CD4-positive, CD25-positive, alpha-beta regulatory T cell (primary cell): ENCODE measurements around the gene CLEC10A. TPM values are rescaled to one million over a fixed set of nuclear protein-coding genes. Genes with fewer than 3 reads are reported as not detected.
"Not testable (repeated sequence)": the region's sequence is repeated elsewhere in the genome, so short reads cannot be mapped to it uniquely, and the experiment has no call there.

Experiments
- ATAC-seq, 2 donors: fragments of 150-1000 bp; cut with Tn5 transposase; one replicate each; pipeline ENCODE4 v1.10.0; 2021; ENCODE audit warnings: low read depth in 2 of 2, moderate number of reproducible peaks in 2 of 2, moderate library complexity in 1 of 2
- DNase-seq, 3 donors: peaks; one replicate each; pipeline versions ENCODE4 v3.0.0 to v3.0.0-alpha.2; 2012 to 2022; ENCODE audit warnings: mixed read lengths in 1 of 3
- H3K27ac ChIP-seq: one replicate; pipeline ENCODE4 v1.7.0; 2013; ENCODE audit warnings: mild to moderate bottlenecking, low read length; ENCODE audit not compliant: insufficient read depth, poor library complexity, severe bottlenecking
- H3K27me3 ChIP-seq: one replicate; pipeline ENCODE4 v1.7.0; 2013; ENCODE audit warnings: low read length; ENCODE audit not compliant: control insufficient read depth, insufficient read depth
- H3K36me3 ChIP-seq: one replicate; pipeline ENCODE4 v1.7.0; 2013; ENCODE audit warnings: mild to moderate bottlenecking, low read length, moderate library complexity; ENCODE audit not compliant: control insufficient read depth, insufficient read depth
- H3K4me1 ChIP-seq: 2 replicates; pipeline ENCODE4 v1.7.0; 2013; ENCODE audit warnings: mild to moderate bottlenecking, low read length; ENCODE audit not compliant: insufficient read depth, control insufficient read depth, poor library complexity, severe bottlenecking
- H3K4me3 ChIP-seq: one replicate; pipeline ENCODE4 v1.7.0; 2013; ENCODE audit warnings: low read depth, mild to moderate bottlenecking, low read length, moderate library complexity
- H3K9me3 ChIP-seq, 2 experiments: 1 replicate in 1 of 2; 2 replicates in 1 of 2; pipeline ENCODE4 v1.7.0; 2013; ENCODE audit warnings: low read length in 2 of 2, mild to moderate bottlenecking in 1 of 2, moderate library complexity in 1 of 2; ENCODE audit not compliant: control insufficient read depth in 2 of 2
- H3K27ac Mint-ChIP-seq, 3 donors: one replicate each; pipeline ENCODE4 v1.8.0; 2020 to 2022; ENCODE audit warnings: mild to moderate bottlenecking in 3 of 3, mixed read lengths in 3 of 3, moderate library complexity in 2 of 3
- H3K27me3 Mint-ChIP-seq: one replicate; pipeline ENCODE4 v1.8.0; 2022; ENCODE audit warnings: mild to moderate bottlenecking, mixed read lengths
- H3K36me3 Mint-ChIP-seq: one replicate; pipeline ENCODE4 v1.8.0; 2020; ENCODE audit warnings: mixed read lengths
- H3K4me1 Mint-ChIP-seq, 4 donors: one replicate each; pipeline ENCODE4 v1.8.0; 2020 to 2022; ENCODE audit warnings: mixed read lengths in 4 of 4, mild to moderate bottlenecking in 1 of 4
- H3K4me3 Mint-ChIP-seq, 4 donors: one replicate each; pipeline ENCODE4 v1.8.0; 2020 to 2022; ENCODE audit warnings: mild to moderate bottlenecking in 4 of 4, mixed read lengths in 4 of 4, moderate library complexity in 3 of 4
- H3K9me3 Mint-ChIP-seq, 7 donors: one replicate each; pipeline ENCODE4 v1.8.0; 2020 to 2022; ENCODE audit warnings: mixed read lengths in 7 of 7, mild to moderate bottlenecking in 3 of 7, moderate library complexity in 2 of 7
- polyA plus RNA-seq, 4 donors: library from polyadenylated mRNA; unstranded; fragments of 300-500 nt; fragmentation: Illumina TruSeq; gene quantifications; one replicate each; pipeline ENCODE4 v1.2.3, GENCODE V29; 2021
- total RNA-seq: library from RNA; stranded (reverse); gene quantifications from one replicate; pipeline ENCODE4 v1.2.3, GENCODE V29; 2022

Gene CLEC10A, protein sequence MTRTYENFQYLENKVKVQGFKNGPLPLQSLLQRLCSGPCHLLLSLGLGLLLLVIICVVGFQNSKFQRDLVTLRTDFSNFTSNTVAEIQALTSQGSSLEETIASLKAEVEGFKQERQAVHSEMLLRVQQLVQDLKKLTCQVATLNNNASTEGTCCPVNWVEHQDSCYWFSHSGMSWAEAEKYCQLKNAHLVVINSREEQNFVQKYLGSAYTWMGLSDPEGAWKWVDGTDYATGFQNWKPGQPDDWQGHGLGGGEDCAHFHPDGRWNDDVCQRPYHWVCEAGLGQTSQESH
- total RNA-seq (not detected), polyA plus RNA-seq (not detected)

DNA sequence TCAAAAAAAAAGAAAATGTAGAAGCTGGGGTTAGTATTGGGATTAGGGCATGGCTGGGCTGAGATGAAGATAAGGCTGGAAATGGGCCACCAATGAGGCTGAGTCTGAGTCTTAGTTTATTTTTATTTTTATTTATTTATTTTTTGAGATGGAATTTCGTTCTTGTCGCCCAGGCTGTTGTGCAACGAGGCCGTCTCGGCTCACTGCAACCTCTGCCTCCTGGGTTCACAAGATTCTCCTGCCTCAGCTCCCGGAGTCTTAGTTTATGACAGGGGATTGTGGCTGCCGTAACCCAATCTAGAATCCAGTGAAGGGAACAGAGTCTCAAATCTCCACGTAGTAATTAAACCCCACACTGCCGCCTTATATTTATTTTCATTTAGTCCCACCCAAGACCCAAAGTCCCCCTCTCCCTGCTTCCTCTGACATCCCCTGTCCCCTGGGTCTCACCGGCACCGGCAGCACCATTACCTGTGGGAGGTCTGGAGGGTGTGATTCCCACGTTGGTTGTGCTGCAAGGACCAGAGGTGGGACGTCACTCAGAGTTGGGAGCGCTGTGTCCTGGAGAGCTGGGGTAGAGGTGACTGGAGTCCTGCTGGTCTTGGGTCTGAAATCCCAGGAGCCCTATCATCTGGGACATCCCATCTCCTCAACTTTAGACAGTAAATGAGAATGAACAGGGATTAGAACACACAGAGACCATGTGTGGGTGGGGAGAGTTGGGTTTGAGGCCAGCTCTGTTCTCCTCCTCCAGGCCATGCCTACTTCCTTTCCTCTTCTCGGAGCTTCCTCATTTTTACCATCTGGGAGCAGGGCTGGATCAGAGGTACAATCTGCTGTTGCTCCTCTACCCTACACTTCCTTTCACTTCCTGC, at the start of gene CLEC10A:
CLEC10A (minus strand) TSS at position 671 of the 875 bp plus-strand sequence. CDS start 1,439 bp downstream, outside the sequence.
- no peak within 1 kb of the TSS for H3K4me3 Mint-ChIP-seq
- peaks cover 12% of the 10 kb centered on the region for H3K4me1 ChIP-seq
- no peaks in the 10 kb centered on the region for H3K9me3 Mint-ChIP-seq
- H3K9me3 ChIP-seq, result no peaks in the 10 kb centered on the region
- H3K4me1 Mint-ChIP-seq, result peaks cover 0 to 24% (median 12%) of the 10 kb centered on the region in 4 donors
- H3K27ac ChIP-seq, result no peak within 1 kb of the TSS
- no peak within 1 kb of the TSS for H3K27ac Mint-ChIP-seq
- DNase-seq, result no peak
- ATAC-seq, result no peak
- no peaks in the 10 kb centered on the region for H3K36me3 Mint-ChIP-seq
- peaks cover 24% of the 10 kb centered on the region for H3K27me3 Mint-ChIP-seq
- peaks cover 4% of the 10 kb centered on the region for H3K27me3 ChIP-seq
- no peak within 1 kb of the TSS for H3K4me3 ChIP-seq
- no peaks in the 10 kb centered on the region for H3K36me3 ChIP-seq

DNA sequence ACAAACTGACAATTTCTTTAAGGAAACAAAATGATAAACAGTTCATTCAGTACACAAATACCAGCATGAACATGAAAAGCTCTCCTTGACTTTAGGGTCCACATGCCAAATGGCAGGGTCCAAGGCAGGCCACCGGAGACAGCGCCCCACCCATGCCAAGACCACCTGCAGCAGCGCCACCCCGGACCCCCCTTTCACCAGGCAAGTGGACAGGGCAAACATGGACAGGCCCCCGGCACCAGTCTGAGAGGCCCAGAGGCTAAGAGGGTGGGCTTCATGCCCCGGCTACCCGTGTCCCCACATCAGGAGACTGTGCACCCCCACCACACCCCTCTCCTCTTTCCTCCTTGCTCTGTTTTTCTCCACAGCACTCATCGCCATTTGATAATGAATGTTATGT, 49.3 kb upstream of the CLEC10A start:
- no peaks in the 10 kb centered on the region for H3K9me3 Mint-ChIP-seq
- no peaks in the 10 kb centered on the region for H3K36me3 ChIP-seq
- H3K4me3 Mint-ChIP-seq, result no peak overlapping the region
- no peak overlapping the region for H3K27ac ChIP-seq
- H3K4me1 Mint-ChIP-seq, result peaks cover 0 to 20% (median 8%) of the 10 kb centered on the region in 4 donors
- ATAC-seq (no peak), DNase-seq (no peak)
- peaks cover 9% of the 10 kb centered on the region for H3K4me1 ChIP-seq
- no peaks in the 10 kb centered on the region for H3K36me3 Mint-ChIP-seq
- H3K27ac Mint-ChIP-seq, result peak overlapping the region in 2 of 3 donors; percentile 55 to 56
- no peaks in the 10 kb centered on the region for H3K27me3 ChIP-seq
- H3K27me3 Mint-ChIP-seq, result no peaks in the 10 kb centered on the region
- H3K4me3 ChIP-seq, result no peak overlapping the region
- H3K9me3 ChIP-seq, result no peaks in the 10 kb centered on the region

DNA sequence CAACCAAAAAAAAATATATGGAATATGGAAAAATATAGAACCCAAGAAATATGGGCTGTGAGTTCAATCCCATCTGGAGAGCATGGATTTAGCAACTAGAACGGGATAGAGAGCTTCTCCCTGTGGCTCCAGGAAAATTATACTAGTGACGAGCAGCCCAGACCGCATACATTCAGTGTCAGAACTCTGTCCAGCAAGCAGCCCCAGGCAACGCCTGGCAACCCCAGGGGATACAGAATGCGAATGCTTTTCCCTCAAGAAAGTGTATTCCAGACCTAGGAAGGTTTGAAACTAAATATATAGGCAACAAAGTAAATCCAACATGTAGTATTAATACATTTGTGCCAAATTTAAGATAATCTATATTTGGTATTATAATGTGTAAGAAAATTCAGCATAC, 48.1 kb upstream of the CLEC10A start:
- Histone ChIP-seq H3K9me3 (no peaks in the 10 kb centered on the region), H3K27me3 (no peaks in the 10 kb centered on the region), H3K36me3 (no peaks in the 10 kb centered on the region), H3K27ac (no peak overlapping the region), H3K4me1 (peaks cover 2% of the 10 kb centered on the region), H3K4me3 (no peak overlapping the region)
- Mint-ChIP-seq H3K27ac (no peak overlapping the region), H3K27me3 (peaks cover 7% of the 10 kb centered on the region), H3K36me3 (no peaks in the 10 kb centered on the region), H3K4me3 (no peak overlapping the region), H3K9me3 (no peaks in the 10 kb centered on the region), H3K4me1 (peaks cover 0 to 14% (median 5%) of the 10 kb centered on the region in 4 donors)
- ATAC-seq, result no peak
- no peak for DNase-seq

DNA sequence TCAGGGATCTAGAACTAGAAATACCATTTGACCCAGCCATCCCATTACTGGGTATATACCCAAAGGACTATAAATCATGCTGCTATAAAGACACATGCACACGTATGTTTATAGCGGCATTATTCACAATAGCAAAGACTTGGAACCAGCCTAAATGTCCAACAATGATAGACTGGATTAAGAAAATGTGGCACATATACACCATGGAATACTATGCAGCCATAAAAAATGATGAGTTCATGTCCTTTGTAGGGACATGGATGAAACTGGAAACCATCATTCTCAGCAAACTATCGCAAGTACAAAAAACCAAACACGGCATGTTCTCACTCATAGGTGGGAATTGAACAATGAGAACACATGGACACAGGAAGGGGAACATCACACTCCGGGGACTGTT, 47.5 kb upstream of the CLEC10A start:
- H3K9me3 Mint-ChIP-seq, H3K36me3 ChIP-seq, H3K4me1 Mint-ChIP-seq: not testable (repeated sequence)

DNA sequence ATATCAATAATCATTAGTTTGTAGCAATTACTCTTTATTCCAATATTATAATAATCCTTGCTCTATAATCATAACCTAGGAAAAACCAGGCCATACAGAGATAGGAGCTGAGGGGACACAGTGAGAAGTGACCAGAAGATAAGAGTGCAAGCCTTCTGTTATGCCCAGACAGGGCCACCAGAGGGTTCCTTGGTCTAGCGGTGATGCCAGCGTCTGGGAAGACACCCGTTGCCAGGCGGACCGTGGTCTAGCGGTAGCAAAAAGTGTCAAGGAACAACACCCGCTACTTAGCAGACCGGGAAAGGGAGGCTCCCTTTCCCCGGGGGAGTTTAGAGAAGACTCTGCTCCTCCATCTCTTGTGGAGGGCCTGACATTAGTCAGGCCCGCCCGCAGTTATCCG, 46.3 kb upstream of the CLEC10A start:
- not testable (repeated sequence) for H3K36me3 ChIP-seq, H3K4me1 Mint-ChIP-seq, H3K36me3 Mint-ChIP-seq, DNase-seq, H3K27me3 ChIP-seq, H3K4me3 Mint-ChIP-seq, H3K4me1 ChIP-seq, H3K4me3 ChIP-seq, H3K27ac ChIP-seq, H3K9me3 Mint-ChIP-seq, ATAC-seq, H3K9me3 ChIP-seq, H3K27ac Mint-ChIP-seq
- peaks cover 14% of the 10 kb centered on the region for H3K27me3 Mint-ChIP-seq

More for the DNA sequence above, 47.5 kb upstream of the CLEC10A start:
- not testable (repeated sequence) for H3K27ac Mint-ChIP-seq, H3K4me3 ChIP-seq, DNase-seq, H3K4me3 Mint-ChIP-seq, H3K27me3 Mint-ChIP-seq, H3K9me3 ChIP-seq, H3K27ac ChIP-seq, H3K36me3 Mint-ChIP-seq, H3K27me3 ChIP-seq, ATAC-seq, H3K4me1 ChIP-seq

DNA sequence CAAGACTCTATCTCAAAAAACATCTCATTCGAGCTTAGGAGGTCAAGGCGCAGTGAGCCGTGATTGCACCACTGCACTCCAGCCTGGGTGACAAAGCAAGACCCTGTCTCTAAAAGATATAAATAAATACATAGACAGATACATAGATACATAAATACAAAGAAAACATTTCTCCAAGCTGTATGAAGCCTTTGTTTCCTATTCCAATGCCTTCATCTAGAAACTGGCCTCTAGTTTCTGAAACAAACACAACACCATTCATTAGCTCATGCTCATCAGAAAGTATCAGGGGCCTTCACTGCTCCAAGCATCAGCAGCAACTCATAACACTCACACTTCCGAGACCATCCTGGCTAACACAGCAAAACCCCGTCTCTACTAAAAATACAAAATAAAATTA, 44.9 kb upstream of the CLEC10A start:
- Histone ChIP-seq H3K4me1 (no peaks in the 10 kb centered on the region), H3K36me3 (no peaks in the 10 kb centered on the region), H3K9me3 (no peaks in the 10 kb centered on the region), H3K27me3 (peaks cover 3% of the 10 kb centered on the region), H3K4me3 (no peak overlapping the region), H3K27ac (no peak overlapping the region)
- Mint-ChIP-seq H3K9me3 (no peaks in the 10 kb centered on the region), H3K36me3 (no peaks in the 10 kb centered on the region), H3K27me3 (peaks cover 29% of the 10 kb centered on the region), H3K27ac (no peak overlapping the region), H3K4me1 (peaks cover 0 to 2% (median 0%) of the 10 kb centered on the region in 4 donors), H3K4me3 (no peak overlapping the region)
- ATAC-seq (no peak), DNase-seq (no peak)

DNA sequence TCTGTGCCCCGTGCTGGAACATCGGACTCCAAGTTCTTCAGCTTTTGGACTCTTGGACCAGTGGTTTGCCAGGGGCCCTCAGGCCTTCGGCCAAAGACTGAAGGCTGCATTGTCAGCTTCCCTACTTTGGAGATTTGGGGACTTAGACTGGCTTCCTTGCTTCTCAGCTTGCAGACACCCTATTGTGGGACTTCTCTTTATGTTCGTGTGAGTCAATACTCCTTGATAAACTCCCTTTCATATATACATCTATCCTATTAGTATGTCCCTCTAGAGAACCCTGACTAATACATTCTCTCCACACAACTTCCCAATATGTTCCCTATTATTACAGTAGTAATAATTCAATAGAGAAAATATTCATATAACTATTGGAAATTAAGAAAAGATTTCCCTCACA, 43.8 kb upstream of the CLEC10A start:
- H3K27ac Mint-ChIP-seq, result peak overlapping the region in 1 of 3 donors; percentile 9
- no peak for DNase-seq
- peaks cover 0 to 2% (median 0%) of the 10 kb centered on the region in 4 donors for H3K4me1 Mint-ChIP-seq
- Histone ChIP-seq H3K9me3 (no peaks in the 10 kb centered on the region), H3K4me3 (no peak overlapping the region), H3K27ac (no peak overlapping the region), H3K36me3 (no peaks in the 10 kb centered on the region), H3K4me1 (no peaks in the 10 kb centered on the region), H3K27me3 (peaks cover 4% of the 10 kb centered on the region)
- H3K27me3 Mint-ChIP-seq, result peaks cover 37% of the 10 kb centered on the region
- H3K36me3 Mint-ChIP-seq, result no peaks in the 10 kb centered on the region
- no peak overlapping the region for H3K4me3 Mint-ChIP-seq
- no peak for ATAC-seq
- H3K9me3 Mint-ChIP-seq, result no peaks in the 10 kb centered on the region
